ENCODE measurements around the gene ARMH4.

The ARMH4 gene

GRCh38 chr14:57957441-57957840 is 194.6 kb downstream of the ARMH4 start:
- no peak overlapping the region for H3K4me3 ChIP-seq (ENCODE audit: control insufficient read depth, low read depth, low read length)
- no peak for DNase-seq (ENCODE audit: low read depth)
- TF ChIP-seq CTCF (IDR thresholded peaks at IDR 0.05; ENCODE audit: control insufficient read depth, insufficient read depth, low read depth, low read length, missing control alignments) = no peak
